OCI-LY1 (cell line): ENCODE data around the gene NCBP1.

Source experiments
- H2AFZ ChIP-seq: fragments of 200-600 bp; sonication (generic), shearing (Covaris generic); 2 replicates; pipeline ENCODE4 v1.6.0; 2014; ENCODE audit warnings: antibody characterized with exemption, mild to moderate bottlenecking, low read length
- H3F3A ChIP-seq: fragments of 200-600 bp; sonication (generic), shearing (Covaris generic); 2 replicates; pipeline ENCODE4 v1.6.0; 2014; ENCODE audit warnings: mild to moderate bottlenecking, antibody characterized with exemption, low read length, moderate library complexity; ENCODE audit not compliant: insufficient read depth
- H3K27ac ChIP-seq: fragments of 200-600 bp; sonication (generic); 2 replicates; pipeline ENCODE4 v1.5.1; 2014; ENCODE audit warnings: low read length, mixed run types, mild to moderate bottlenecking, low read depth; ENCODE audit not compliant: poor library complexity, severe bottlenecking
- H3K27me3 ChIP-seq: fragments of 200-600 bp; sonication (generic); 2 replicates; pipeline ENCODE4 v1.6.0; 2014; ENCODE audit warnings: antibody characterized with exemption, mild to moderate bottlenecking, low read length, moderate library complexity; ENCODE audit not compliant: insufficient read depth
- H3K36me3 ChIP-seq: fragments of 200-600 bp; sonication (generic); 2 replicates; pipeline ENCODE4 v1.6.1; 2014; ENCODE audit warnings: mild to moderate bottlenecking, antibody characterized with exemption, low read length, moderate library complexity, mixed read lengths; ENCODE audit not compliant: insufficient read depth
- H3K4me1 ChIP-seq: fragments of 200-600 bp; sonication (generic); 2 replicates; pipeline ENCODE4 v1.5.1; 2014; ENCODE audit warnings: mild to moderate bottlenecking, low read length, moderate library complexity; ENCODE audit not compliant: insufficient read depth, severe bottlenecking
- H3K4me2 ChIP-seq: fragments of 200-600 bp; sonication (generic), shearing (Covaris generic); 2 replicates; pipeline ENCODE4 v1.6.1; 2014; ENCODE audit warnings: low read length
- H3K4me3 ChIP-seq: fragments of 200-600 bp; sonication (generic); 2 replicates; pipeline ENCODE4 v1.5.1; 2014; ENCODE audit warnings: low read length, low read depth, mild to moderate bottlenecking, mixed read lengths; ENCODE audit not compliant: poor library complexity, severe bottlenecking
- H3K79me2 ChIP-seq: fragments of 200-600 bp; shearing (Covaris generic); 2 replicates; pipeline ENCODE4 v1.6.1; 2016; ENCODE audit warnings: mixed run types, low read length, mixed read lengths; ENCODE audit not compliant: insufficient read depth
- H3K9ac ChIP-seq: fragments of 200-600 bp; sonication (generic), shearing (Covaris generic); 2 replicates; pipeline ENCODE4 v1.6.1; 2014; ENCODE audit warnings: mild to moderate bottlenecking, low read length, mixed read lengths
- H3K9me2 ChIP-seq: fragments of 200-600 bp; sonication (generic), shearing (Covaris generic); 2 replicates; pipeline ENCODE4 v1.6.1; 2014; ENCODE audit warnings: low read depth, mild to moderate bottlenecking, low read length, mixed read lengths
- H3K9me3 ChIP-seq: fragments of 200-600 bp; shearing (Covaris generic); 2 replicates; pipeline ENCODE4 v1.6.1; 2014; ENCODE audit warnings: low read length, mixed read lengths
- H4K20me1 ChIP-seq: fragments of 200-600 bp; sonication (generic), shearing (Covaris generic); 2 replicates; pipeline ENCODE4 v1.6.0; 2016; ENCODE audit warnings: mild to moderate bottlenecking, low read length; ENCODE audit not compliant: insufficient read depth
- CTCF ChIP-seq: fragments of 200-600 bp; sonication (generic), shearing (Covaris generic); IDR thresholded peaks from 2 replicates; pipeline ENCODE4 v1.5.1; 2017; ENCODE audit warnings: mild to moderate bottlenecking, antibody characterized with exemption, low read length, moderate library complexity, mixed read lengths
- EZH2 ChIP-seq: fragments of 200-600 bp; sonication (generic), shearing (Covaris generic); IDR thresholded peaks from 2 replicates; pipeline ENCODE4 v1.8.0; 2017; ENCODE audit warnings: borderline replicate concordance, mixed run types, mild to moderate bottlenecking, antibody characterized with exemption, low read length, moderate library complexity, mixed read lengths

The NCBP1 gene

GRCh38 chr9:97688654-97689053 is 55.0 kb downstream of the NCBP1 start:
- Histone ChIP-seq H3K27ac (no peak overlapping the region), H3K36me3 (peaks cover 69% of the 10 kb centered on the region)

DNA sequence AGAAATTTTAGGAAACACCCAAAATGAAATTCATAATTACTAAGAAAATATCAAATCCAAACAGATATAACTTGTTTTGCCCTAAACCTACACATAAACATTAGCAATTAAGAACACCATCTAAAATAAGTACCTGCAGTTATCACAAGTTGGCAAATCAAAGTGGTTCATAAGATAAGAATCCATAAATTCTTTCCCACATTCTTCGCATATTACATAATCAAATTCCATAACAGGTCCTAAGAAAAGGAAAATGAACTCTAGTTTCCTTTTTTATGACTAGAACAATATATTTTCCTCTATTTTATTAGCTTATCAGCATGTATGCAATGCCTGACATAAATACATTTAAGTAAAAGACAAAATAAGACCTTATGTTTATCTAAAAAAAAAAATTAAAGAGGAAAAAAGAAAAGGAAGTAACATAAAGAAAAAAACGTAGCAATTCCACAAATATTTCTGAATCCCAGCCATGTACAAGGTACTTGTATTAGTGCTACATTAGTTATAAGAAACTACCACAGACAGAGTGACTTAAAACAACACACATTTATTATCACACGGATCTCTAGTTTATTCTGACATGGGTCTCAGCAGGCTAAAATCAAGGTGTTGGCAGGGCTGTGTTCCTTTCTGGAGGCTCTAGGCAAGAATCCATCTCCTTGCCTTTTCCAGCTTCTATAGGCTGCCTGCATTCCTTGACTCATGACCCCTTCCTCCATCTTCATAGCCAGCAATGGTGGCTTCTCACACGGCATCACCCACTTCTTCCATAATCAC is 56.0 kb downstream of the NCBP1 start:
- no peak overlapping the region for H3K4me3 ChIP-seq
- TF ChIP-seq EZH2 (no peak), CTCF (no peak)
- no peak overlapping the region for H3K9ac ChIP-seq
- no peaks in the 10 kb centered on the region for H3K9me2 ChIP-seq
- H3K79me2 ChIP-seq = peaks cover 13% of the 10 kb centered on the region
- no peak overlapping the region for H3K4me2 ChIP-seq
- no peaks in the 10 kb centered on the region for H3K9me3 ChIP-seq
- H2AFZ ChIP-seq = no peak overlapping the region
- peaks cover 60% of the 10 kb centered on the region; the same call in 1 of the 2 replicates for H3K36me3 ChIP-seq
- peaks cover 12% of the 10 kb centered on the region for H3K4me1 ChIP-seq
- no peaks in the 10 kb centered on the region for H3K27me3 ChIP-seq
- H4K20me1 ChIP-seq = no peaks in the 10 kb centered on the region
- no peaks in the 10 kb centered on the region for H3F3A ChIP-seq
- H3K27ac ChIP-seq = no peak overlapping the region

More at GRCh38 chr9:97688654-97689053, 55.0 kb downstream of the NCBP1 start:
- Histone ChIP-seq H3K9me2 (no peaks in the 10 kb centered on the region), H3K9me3 (no peaks in the 10 kb centered on the region), H4K20me1 (no peaks in the 10 kb centered on the region), H2AFZ (no peak overlapping the region), H3K4me3 (no peak overlapping the region), H3K79me2 (peaks cover 4% of the 10 kb centered on the region; the same call in 1 of the 2 replicates), H3K9ac (no peak overlapping the region), H3K4me1 (peaks cover 3% of the 10 kb centered on the region), H3F3A (no peaks in the 10 kb centered on the region), H3K4me2 (no peak overlapping the region), H3K27me3 (no peaks in the 10 kb centered on the region)
- no peak for TF ChIP-seq CTCF
- no peak for TF ChIP-seq EZH2

- H3K9ac ChIP-seq = no peak overlapping the region
- no peak overlapping the region for H2AFZ ChIP-seq
- H3K4me1 ChIP-seq = peaks cover 47% of the 10 kb centered on the region
- H3K9me2 ChIP-seq = no peaks in the 10 kb centered on the region
- peak overlapping the region; percentile 86 for H3K4me2 ChIP-seq
- no peak for TF ChIP-seq EZH2
- TF ChIP-seq CTCF = no peak
- H4K20me1 ChIP-seq = no peaks in the 10 kb centered on the region
- H3K27ac ChIP-seq = no peak overlapping the region
- H3K36me3 ChIP-seq = peaks cover 22% of the 10 kb centered on the region; the same call in 1 of the 2 replicates
- H3K79me2 ChIP-seq = peaks cover 34% of the 10 kb centered on the region
- peak overlapping the region; percentile 79 for H3K4me3 ChIP-seq
- H3K9me3 ChIP-seq = no peaks in the 10 kb centered on the region
- no peaks in the 10 kb centered on the region for H3K27me3 ChIP-seq
- no peaks in the 10 kb centered on the region for H3F3A ChIP-seq
These were observed 61.1 kb downstream of the NCBP1 start for GRCh38 chr9:97694769-97695168.
